CD14-positive monocyte (primary cell): ENCODE data around the gene KLC3. TPM values are rescaled to one million over a fixed set of nuclear protein-coding genes. Genes with fewer than 3 reads are reported as not detected.

Source experiments
- DNase-seq, 3 donors: peaks; one replicate each; pipeline ENCODE4 v3.0.0-alpha.2; 2011 to 2022
- H2AFZ ChIP-seq: 2 replicates; pipeline ENCODE4 v1.6.0; 2012; ENCODE audit warnings: mild to moderate bottlenecking, low read depth, low read length, inconsistent platforms; ENCODE audit not compliant: insufficient read depth, poor library complexity, severe bottlenecking
- H3K27ac ChIP-seq, 2 donors: 1 replicate in 1 of 2; 2 replicates in 1 of 2; pipeline ENCODE4 v1.5.1; 2012 to 2013; ENCODE audit warnings: low read length in 2 of 2, control low read depth in 1 of 2, inconsistent platforms in 1 of 2, low read depth in 1 of 2, mild to moderate bottlenecking in 1 of 2
- H3K27me3 ChIP-seq, 2 donors: one replicate each; pipeline versions ENCODE4 v1.6.0 to v1.6.1; 2011 to 2013; ENCODE audit warnings: low read length in 2 of 2; ENCODE audit not compliant: control insufficient read depth in 2 of 2, insufficient read depth in 2 of 2
- H3K36me3 ChIP-seq, 2 donors: replicated peaks in 1 of 2; 1 replicate in 1 of 2; 2 replicates in 1 of 2; pipeline versions ENCODE4 v1.5.1 to v1.6.1; 2012 to 2013; ENCODE audit warnings: low read length in 2 of 2, control low read depth in 1 of 2, inconsistent platforms in 1 of 2, mild to moderate bottlenecking in 1 of 2; ENCODE audit not compliant: insufficient read depth in 2 of 2, control insufficient read depth in 1 of 2
- H3K4me1 ChIP-seq, 2 donors: 1 replicate in 1 of 2; 2 replicates in 1 of 2; pipeline versions ENCODE4 v1.5.1 to v1.6.1; 2012 to 2013; ENCODE audit warnings: low read length in 2 of 2, control low read depth in 1 of 2, inconsistent platforms in 1 of 2, mild to moderate bottlenecking in 1 of 2, moderate library complexity in 1 of 2; ENCODE audit not compliant: insufficient read depth in 2 of 2, control insufficient read depth in 1 of 2
- H3K4me2 ChIP-seq: replicated peaks from 2 replicates; pipeline ENCODE3; 2012; ENCODE audit warnings: low read length, moderate library complexity, mild to moderate bottlenecking; ENCODE audit not compliant: poor library complexity, severe bottlenecking; ENCODE audit errors: extremely low read depth
- H3K4me3 ChIP-seq, 3 experiments: fragments of 200-600 bp in 1 of 3; sonication (generic) in 1 of 3; replicated peaks in 1 of 3; 1 replicate in 2 of 3; 2 replicates in 1 of 3; pipeline ENCODE4 v1.5.1; 2011 to 2013; ENCODE audit warnings: low read length in 3 of 3, mild to moderate bottlenecking in 3 of 3, control low read depth in 2 of 3, low read depth in 2 of 3, inconsistent platforms in 1 of 3, moderate library complexity in 1 of 3
- H3K79me2 ChIP-seq: 2 replicates; pipeline ENCODE4 v1.6.0; 2012; ENCODE audit warnings: mild to moderate bottlenecking, control low read depth, inconsistent platforms, low read length, moderate library complexity; ENCODE audit not compliant: insufficient read depth
- H3K9ac ChIP-seq: 2 replicates; pipeline ENCODE4 v1.6.0; 2017; ENCODE audit warnings: low read length, mild to moderate bottlenecking; ENCODE audit not compliant: insufficient read depth, poor library complexity, severe bottlenecking
- H3K9me3 ChIP-seq, 2 donors: replicated peaks in 1 of 2; 1 replicate in 1 of 2; 2 replicates in 1 of 2; pipeline versions ENCODE4 v1.5.1 to v1.6.1; 2012 to 2013; ENCODE audit warnings: low read length in 2 of 2, control low read depth in 1 of 2; ENCODE audit not compliant: control insufficient read depth in 1 of 2, insufficient read depth in 1 of 2
- H4K20me1 ChIP-seq: 2 replicates; pipeline ENCODE4 v1.6.0; 2012; ENCODE audit warnings: mild to moderate bottlenecking, low read length, control low read depth, moderate library complexity; ENCODE audit not compliant: insufficient read depth
- H3K27ac Mint-ChIP-seq, 7 donors: one replicate each; pipeline ENCODE4 v1.8.0; 2020; ENCODE audit warnings: mild to moderate bottlenecking in 7 of 7, mixed read lengths in 7 of 7, moderate library complexity in 6 of 7, inconsistent platforms in 2 of 7
- H3K27me3 Mint-ChIP-seq, 3 donors: one replicate each; pipeline ENCODE4 v1.8.0; 2021 to 2022; ENCODE audit warnings: low read depth in 3 of 3, mild to moderate bottlenecking in 3 of 3, mixed read lengths in 3 of 3, moderate library complexity in 3 of 3, inconsistent platforms in 1 of 3
- H3K36me3 Mint-ChIP-seq, 2 donors: one replicate each; pipeline ENCODE4 v1.8.0; 2020; ENCODE audit warnings: mixed read lengths in 2 of 2, inconsistent platforms in 1 of 2, mild to moderate bottlenecking in 1 of 2
- H3K4me1 Mint-ChIP-seq: one replicate; pipeline ENCODE4 v1.8.0; 2020; ENCODE audit warnings: mild to moderate bottlenecking, mixed read lengths
- H3K4me3 Mint-ChIP-seq, 2 donors: one replicate each; pipeline ENCODE4 v1.8.0; 2020; ENCODE audit warnings: mild to moderate bottlenecking in 2 of 2, mixed read lengths in 2 of 2, moderate library complexity in 1 of 2
- H3K9me3 Mint-ChIP-seq, 7 donors: one replicate each; pipeline ENCODE4 v1.8.0; 2020 to 2022; ENCODE audit warnings: mixed read lengths in 7 of 7, mild to moderate bottlenecking in 6 of 7, moderate library complexity in 6 of 7, inconsistent platforms in 2 of 7
- CTCF ChIP-seq: fragments of 200-600 bp; IDR thresholded peaks from one replicate; pipeline ENCODE4 v1.8.0; 2022; ENCODE audit warnings: antibody characterized with exemption, mild to moderate bottlenecking
- WGBS: methylation state at CpG from one replicate; pipeline ENCODE4 v1.1.5; 2013; ENCODE audit warnings: missing lambda C conversion rate; ENCODE audit not compliant: insufficient coverage; 5-methylcytosine and 5-hydroxymethylcytosine counted together
- intact Hi-C, 2 donors: fragments of 100-400 bp; cut with micrococcal nuclease; formaldehyde crosslinking; loops; one replicate each; pipeline versions ENCODE4 v1.15.0 to v1.15.1; 2023
- polyA plus RNA-seq, 3 donors: library from polyadenylated mRNA; depleted of rRNA in 1 of 3; unstranded in 2 of 3; stranded (reverse) in 1 of 3; fragments of 300-500 nt in 2 of 3; fragments of >200 nt in 1 of 3; fragmentation: Illumina TruSeq in 2 of 3; gene quantifications; 1 replicate in 2 of 3; 2 replicates in 1 of 3; pipeline ENCODE4 v1.2.3, GENCODE V29; 2012 to 2021

Gene KLC3
- polyA plus RNA-seq, 3 donors: not detected

DNA sequence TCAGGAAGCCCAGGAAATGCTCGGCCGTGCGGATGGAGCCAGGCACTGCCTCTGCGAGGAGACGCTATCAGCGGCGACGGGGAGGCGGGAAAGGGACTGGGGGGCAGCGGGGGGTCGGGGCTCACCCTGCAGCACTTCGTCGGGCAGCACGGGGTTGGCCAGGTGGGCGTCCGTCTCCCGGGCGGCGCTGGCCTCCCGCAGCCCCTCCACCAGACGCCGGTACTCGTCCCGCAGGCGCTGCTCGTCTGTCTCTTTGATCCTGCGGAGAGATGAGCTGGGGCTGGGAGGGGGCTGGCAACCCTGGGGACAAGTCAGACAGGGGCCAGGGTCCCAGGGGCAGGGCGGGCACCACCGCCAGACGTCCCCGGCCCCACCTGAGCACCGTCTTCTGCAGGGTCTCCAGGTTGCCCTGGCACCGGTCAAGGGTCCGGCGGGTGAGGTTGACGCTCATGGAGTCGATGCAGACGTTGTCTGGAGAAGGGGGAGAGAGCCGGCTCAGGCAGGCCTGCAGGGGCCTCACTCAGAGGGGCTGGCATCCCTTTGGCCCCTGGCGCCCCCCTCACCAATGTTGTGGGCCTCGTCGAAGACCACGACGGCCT, 23.4 kb downstream of the KLC3 start:
- 96% methylated on average over 37 of the region's 44 CpGs for WGBS
- Histone ChIP-seq H2AFZ (no peak overlapping the region), H3K4me3 (no peak overlapping the region), H3K79me2 (no peaks in the 10 kb centered on the region), H3K4me2 (no peak overlapping the region), H3K36me3 (peaks cover 26 to 40% of the 10 kb centered on the region in 2 donors), H3K9me3 (no peaks in the 10 kb centered on the region), H3K27ac (no peak overlapping the region), H3K9ac (no peak overlapping the region), H3K27me3 (no peaks in the 10 kb centered on the region), H4K20me1 (no peaks in the 10 kb centered on the region), H3K4me1 (no peaks in the 10 kb centered on the region)
- no peak overlapping the region for H3K4me3 Mint-ChIP-seq
- peaks cover 2% of the 10 kb centered on the region for H3K4me1 Mint-ChIP-seq
- H3K27me3 Mint-ChIP-seq: no peaks in the 10 kb centered on the region
- intact Hi-C loops: no loop called here
- H3K9me3 Mint-ChIP-seq: no peaks in the 10 kb centered on the region
- H3K36me3 Mint-ChIP-seq: peaks cover 28 to 62% of the 10 kb centered on the region in 2 donors
- no peak for DNase-seq
- no peak overlapping the region for H3K27ac Mint-ChIP-seq
- TF ChIP-seq CTCF: no peak

- Mint-ChIP-seq H3K9me3 (no peaks in the 10 kb centered on the region), H3K4me3 (no peak overlapping the region), H3K36me3 (peaks cover 23 to 56% of the 10 kb centered on the region in 2 donors), H3K4me1 (peaks cover 8% of the 10 kb centered on the region), H3K27ac (no peak overlapping the region), H3K27me3 (no peaks in the 10 kb centered on the region)
- Histone ChIP-seq H3K36me3 (peaks cover 26 to 32% of the 10 kb centered on the region in 2 donors), H3K9ac (no peak overlapping the region), H3K4me2 (no peak overlapping the region), H3K4me1 (peaks cover 2% of the 10 kb centered on the region in 2 donors), H4K20me1 (no peaks in the 10 kb centered on the region), H3K27ac (no peak overlapping the region), H3K79me2 (no peaks in the 10 kb centered on the region), H3K27me3 (no peaks in the 10 kb centered on the region), H3K9me3 (no peaks in the 10 kb centered on the region), H2AFZ (no peak overlapping the region), H3K4me3 (no peak overlapping the region)
- DNase-seq: no peak
- 90% methylated on average over 12 of the region's 12 CpGs for WGBS
- TF ChIP-seq CTCF: no peak
- intact Hi-C loops: no loop called here
Measured at GRCh38 chr19:45364696-45365095, 24.1 kb downstream of the KLC3 start.
